HG03521 (cell line): ENCODE results near the gene MAGEA9B.
"Not testable (repeated sequence)": the region's sequence is repeated elsewhere in the genome, so short reads cannot be mapped to it uniquely, and the experiment has no call there.

Experiments used
- ATAC-seq: cut with Tn5 transposase; IDR thresholded peaks from one replicate; pipeline ENCODE4 v1.9.1; 2021; ENCODE audit warnings: mild to moderate bottlenecking, moderate library complexity; ENCODE audit not compliant: unreplicated experiment

Gene MAGEA9B, protein sequence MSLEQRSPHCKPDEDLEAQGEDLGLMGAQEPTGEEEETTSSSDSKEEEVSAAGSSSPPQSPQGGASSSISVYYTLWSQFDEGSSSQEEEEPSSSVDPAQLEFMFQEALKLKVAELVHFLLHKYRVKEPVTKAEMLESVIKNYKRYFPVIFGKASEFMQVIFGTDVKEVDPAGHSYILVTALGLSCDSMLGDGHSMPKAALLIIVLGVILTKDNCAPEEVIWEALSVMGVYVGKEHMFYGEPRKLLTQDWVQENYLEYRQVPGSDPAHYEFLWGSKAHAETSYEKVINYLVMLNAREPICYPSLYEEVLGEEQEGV

DNA sequence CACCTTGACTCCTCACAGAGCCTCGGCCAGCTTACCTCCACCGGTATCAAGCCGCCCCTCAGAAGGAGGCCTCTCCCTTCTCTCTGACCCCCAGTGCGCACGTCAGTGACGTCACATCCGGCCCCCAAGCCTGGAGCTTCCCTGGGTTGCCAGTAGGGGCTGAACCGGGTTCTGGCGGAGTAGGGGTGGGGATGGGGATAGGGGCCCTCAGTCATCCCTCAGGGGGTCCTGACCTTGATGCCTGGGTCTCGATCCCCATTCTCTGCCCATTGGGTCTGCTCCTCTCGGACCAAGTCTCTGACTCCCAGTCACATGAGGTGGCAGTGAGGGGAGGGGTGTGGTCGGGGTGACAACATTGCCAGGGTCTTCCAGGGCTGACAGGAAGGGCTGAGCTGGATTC, at the start of gene MAGEA9B:
Gene MAGEA9B (minus strand): TSS at position 101 of the 400 bp plus-strand sequence. CDS start 4,280 bp downstream, outside the sequence.
- ATAC-seq: not testable (repeated sequence)

- ATAC-seq: no peak
Measured at GRCh38 chrX:149633511-149633910, 46.3 kb upstream of the MAGEA9B start.

GRCh38 chrX:149631234-149632165, 44.2 kb upstream of the MAGEA9B start, which contains the start of gene TMEM185A:
Gene TMEM185A, minus strand, starts transcription at chrX:149631792. Its CDS starts 212 bp downstream, at chrX:149631580.
- peak; percentile 85 for ATAC-seq

- no peak for ATAC-seq
Measured at GRCh38 chrX:149630681-149631233, 43.5 kb upstream of the MAGEA9B start.

GRCh38 chrX:149629730-149630387, 42.6 kb upstream of the MAGEA9B start:
- no peak for ATAC-seq

GRCh38 chrX:149628768-149629167, 41.5 kb upstream of the MAGEA9B start:
- ATAC-seq: no peak

DNA sequence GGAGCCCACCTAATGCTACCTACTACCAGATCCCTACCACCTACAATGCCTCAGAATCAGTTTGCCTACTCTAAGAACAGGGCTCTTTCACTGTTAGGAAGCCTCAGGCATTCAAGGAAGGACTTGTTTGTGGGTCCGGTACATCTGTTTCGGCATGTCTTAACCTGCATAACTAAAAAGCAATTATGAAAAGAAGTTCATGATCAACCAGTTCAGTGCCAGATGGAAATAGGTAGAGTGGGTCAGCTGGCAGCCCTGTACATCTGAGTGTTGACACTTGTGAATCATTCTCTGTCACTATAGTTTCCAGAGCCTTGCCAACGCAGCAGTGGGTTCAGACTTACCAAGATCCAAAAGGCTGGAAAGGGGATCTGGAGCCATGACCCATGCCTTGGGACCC, 41.0 kb upstream of the MAGEA9B start:
- ATAC-seq: no peak

GRCh38 chrX:149626829-149627228, 39.6 kb upstream of the MAGEA9B start:
- not testable (repeated sequence) for ATAC-seq

- not testable (repeated sequence) for ATAC-seq
Measured at GRCh38 chrX:149619662-149620061, 32.4 kb upstream of the MAGEA9B start.

- ATAC-seq: no peak
Measured at GRCh38 chrX:149618871-149619270, 31.6 kb upstream of the MAGEA9B start.

DNA sequence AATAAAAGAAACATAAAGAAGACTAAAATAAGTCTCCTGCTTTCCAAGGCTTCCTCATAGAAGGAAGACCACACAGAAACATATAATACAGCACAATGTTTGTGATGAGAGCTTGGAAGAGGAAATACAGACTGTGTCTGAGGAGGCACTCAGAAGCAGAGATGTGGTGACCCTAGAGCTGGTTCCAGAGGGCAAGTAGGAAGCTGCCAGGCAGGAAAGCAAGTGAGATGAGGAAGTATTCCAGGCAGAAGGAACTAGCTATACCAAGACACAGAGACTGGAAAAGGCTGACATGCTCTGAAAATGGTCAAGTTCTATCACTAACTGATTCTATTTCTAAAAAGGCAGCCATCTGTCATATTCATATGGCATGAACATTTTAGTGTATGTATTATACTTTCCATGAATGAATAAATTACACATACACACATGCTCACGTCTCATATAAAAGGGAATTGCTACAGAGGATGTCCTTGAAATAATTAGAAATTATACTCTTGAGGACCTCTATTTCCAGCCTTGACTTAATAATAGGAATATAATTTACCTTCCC, 24.4 kb upstream of the MAGEA9B start:
- no peak for ATAC-seq

DNA sequence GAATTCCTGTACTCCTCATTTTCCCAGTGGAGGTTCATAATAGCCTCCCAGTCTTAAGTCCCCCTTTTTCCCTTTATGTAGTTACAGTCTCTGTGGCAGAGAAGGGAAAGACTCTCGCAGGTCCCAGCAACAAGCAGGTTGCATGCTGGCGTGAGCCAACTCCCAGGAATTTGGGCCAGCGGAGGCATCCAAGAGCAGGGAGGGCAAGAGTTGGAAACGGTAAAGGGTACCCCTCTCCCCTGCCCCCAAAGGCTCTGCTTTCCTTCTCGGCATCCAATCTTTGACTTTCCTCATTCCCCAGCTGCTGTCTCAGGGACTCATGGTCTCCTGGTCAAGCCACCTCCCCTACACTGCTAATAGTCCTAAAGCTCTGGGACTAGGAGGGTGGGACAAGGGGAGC, 23.3 kb upstream of the MAGEA9B start:
- ATAC-seq: no peak

GRCh38 chrX:149607699-149608098, 20.4 kb upstream of the MAGEA9B start:
- no peak for ATAC-seq

DNA sequence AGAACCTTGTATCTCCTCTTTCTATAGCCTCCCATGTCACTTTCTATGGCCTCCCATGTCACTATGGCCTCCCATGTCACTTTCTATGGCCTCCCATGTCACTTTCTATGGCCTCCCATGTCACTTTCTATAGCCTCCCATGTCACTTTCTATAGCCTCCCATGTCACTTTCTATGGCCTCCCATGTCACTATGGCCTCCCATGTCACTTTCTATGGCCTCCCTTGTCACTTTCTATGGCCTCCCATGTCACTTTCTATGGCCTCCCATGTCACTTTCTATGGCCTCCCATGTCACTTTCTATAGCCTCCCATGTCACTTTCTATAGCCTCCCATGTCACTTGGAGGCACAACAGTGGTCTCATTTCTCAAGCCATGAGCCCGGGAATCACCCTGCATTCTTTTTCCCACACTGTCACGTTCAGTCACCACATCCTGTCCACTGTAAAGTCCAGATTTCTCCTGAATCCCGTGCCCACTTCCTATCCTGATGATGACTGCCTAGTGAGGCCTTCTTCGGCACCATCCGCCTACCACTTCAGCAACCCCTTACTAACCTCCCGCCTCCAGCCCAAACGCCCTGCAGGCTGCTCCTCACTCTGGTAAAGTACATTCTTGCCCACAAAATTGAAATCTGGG, 18.1 kb upstream of the MAGEA9B start:
- not testable (repeated sequence) for ATAC-seq

DNA sequence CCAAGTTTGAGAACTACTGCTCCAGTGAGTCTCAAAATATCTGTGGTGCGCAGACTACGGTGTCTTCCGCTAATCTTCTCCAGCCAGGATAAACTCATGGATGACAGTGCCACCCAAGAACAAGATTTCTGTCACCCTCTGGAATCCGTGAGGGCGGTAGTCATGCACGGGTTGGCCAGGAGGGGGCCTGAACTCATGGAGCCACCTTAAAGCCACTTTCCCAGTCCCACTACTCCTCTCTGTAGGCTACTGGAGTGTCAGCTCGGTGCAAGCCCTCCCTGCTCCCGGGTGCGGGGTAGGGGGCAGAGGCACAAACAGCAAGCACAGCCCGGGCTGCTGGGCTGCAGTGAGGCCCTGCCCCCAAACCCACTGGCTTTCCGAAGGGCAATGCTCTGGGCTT, 11.3 kb upstream of the MAGEA9B start:
- ATAC-seq: not testable (repeated sequence)

DNA sequence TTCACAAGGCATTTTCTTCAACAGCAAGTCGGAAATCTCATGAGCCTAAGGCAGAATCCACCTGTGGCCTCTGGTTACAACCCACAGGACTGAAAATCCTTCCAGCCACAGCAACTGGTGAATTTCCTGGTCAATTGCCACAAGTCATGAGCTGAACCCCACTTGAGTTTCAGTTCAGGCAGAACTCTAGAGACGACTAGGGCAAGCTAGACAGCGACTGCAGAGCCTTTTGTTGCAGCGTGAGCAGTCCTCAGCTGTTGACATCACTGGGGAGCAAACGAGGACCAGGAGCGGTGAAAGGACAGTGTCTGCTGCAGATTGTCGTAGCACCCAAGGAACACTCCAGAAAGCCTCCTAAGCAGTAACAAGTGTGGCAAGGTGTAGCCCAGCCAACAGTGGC, 8.7 kb upstream of the MAGEA9B start:
- not testable (repeated sequence) for ATAC-seq

DNA sequence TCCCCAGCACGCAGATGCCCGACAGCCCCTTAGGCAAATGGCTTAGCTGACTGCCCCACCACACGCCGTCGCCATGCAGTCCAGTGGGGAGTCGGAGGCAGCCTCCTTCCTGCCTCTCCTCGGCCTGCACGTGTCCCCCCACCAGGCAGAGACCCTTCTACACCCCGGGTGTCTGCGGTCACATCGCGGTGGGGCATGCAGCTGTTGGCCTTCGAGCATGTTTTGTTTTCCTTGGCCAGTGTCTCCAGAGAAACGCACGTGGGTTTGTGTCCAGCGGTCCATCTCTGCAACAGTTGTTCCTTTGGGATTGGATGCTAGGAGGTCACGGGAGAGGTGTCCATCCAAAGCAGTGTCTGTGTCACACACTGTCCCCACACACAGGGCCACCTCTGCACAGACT, 8.0 kb upstream of the MAGEA9B start, which contains the start of gene HSFX2:
Gene HSFX2 (minus strand): TSS at position 101 of the 400 bp plus-strand sequence. CDS start 614 bp downstream, outside the sequence.
- ATAC-seq: not testable (repeated sequence)

DNA sequence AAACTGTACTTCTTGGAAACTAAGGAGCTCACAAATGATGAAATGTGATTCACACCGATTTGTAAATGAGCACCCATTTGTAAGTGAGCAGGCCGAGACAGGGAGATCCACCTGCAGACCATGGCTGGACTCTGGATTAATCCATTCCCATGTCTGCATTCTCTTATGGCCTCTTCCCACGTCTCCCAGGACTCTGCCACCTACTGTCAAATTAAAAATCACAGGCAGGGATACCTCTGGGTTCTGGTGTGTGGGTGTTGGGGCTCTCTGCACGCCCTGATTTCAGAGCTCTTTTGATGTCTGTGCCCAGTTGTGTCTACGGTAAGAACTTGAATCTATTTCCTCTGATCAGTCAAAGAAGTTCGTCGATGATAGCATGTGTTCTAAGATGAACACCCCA, 3.7 kb upstream of the MAGEA9B start:
- not testable (repeated sequence) for ATAC-seq

DNA sequence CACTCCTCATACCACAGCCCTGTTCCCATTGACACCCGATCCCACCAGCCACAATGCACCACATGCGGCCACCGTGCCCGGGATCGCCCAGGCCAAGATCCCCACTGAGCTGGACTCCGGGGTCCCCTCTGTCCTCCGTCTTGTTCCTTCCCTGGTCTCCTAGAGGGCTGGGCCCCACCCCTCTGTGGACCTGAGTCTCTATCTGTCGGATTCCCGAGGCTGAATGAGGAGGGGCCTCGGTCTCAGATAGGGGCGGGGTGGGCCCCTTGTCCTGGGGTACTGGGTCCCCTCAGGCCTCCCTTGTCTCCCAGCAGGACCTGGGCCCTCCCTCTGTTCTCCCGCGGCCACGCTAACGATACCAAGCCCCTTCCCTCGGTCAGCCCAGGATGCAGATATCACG, 1.6 kb downstream of the MAGEA9B start:
- ATAC-seq: not testable (repeated sequence)

- ATAC-seq: peak; percentile 100
Measured at GRCh38 chrX:149573456-149573855, 13.8 kb downstream of the MAGEA9B start.
